Activated B cell treated with CpG ODN at 0.5 μM for 24 hours (primary cell): ENCODE results near the gene GPR87. TPM values are rescaled to one million over a fixed set of nuclear protein-coding genes. Genes with fewer than 3 reads are reported as not detected.

Experiments
- ATAC-seq: fragments of 200-7000 bp; cut with Tn5 transposase; one replicate; pipeline ENCODE4 v1.10.0; 2021; ENCODE audit warnings: low read depth, mild to moderate bottlenecking, moderate library complexity
- CTCF ChIA-PET: fragments of 350-600 bp; sonication (Branson Sonifier 250); formaldehyde crosslinking; loops from one replicate; lab custom pipeline; 2021; ENCODE audit warnings: antibody characterized with exemption; lab: Charles Lee
- POLR2A ChIA-PET: fragments of 350-600 bp; sonication (Branson Sonifier 250); formaldehyde crosslinking; loops from one replicate; lab custom pipeline; 2021; ENCODE audit warnings: antibody characterized with exemption; lab: Charles Lee
- DNase-seq: peaks from one replicate; pipeline ENCODE4 v3.0.0; 2022
- H3K27ac Mint-ChIP-seq: one replicate; pipeline ENCODE4 v1.8.0; 2020; ENCODE audit warnings: mixed read lengths
- H3K27me3 Mint-ChIP-seq: one replicate; pipeline ENCODE4 v1.8.0; 2021; ENCODE audit warnings: mixed read lengths
- H3K36me3 Mint-ChIP-seq: one replicate; pipeline ENCODE4 v1.8.0; 2021; ENCODE audit warnings: low read depth, mixed read lengths
- H3K4me1 Mint-ChIP-seq: one replicate; pipeline ENCODE4 v1.8.0; 2021; ENCODE audit warnings: mixed read lengths
- H3K4me3 Mint-ChIP-seq: one replicate; pipeline ENCODE4 v1.8.0; 2020; ENCODE audit warnings: mild to moderate bottlenecking, mixed read lengths
- H3K9me3 Mint-ChIP-seq: one replicate; pipeline ENCODE4 v1.8.0; 2020; ENCODE audit warnings: mixed read lengths
- CTCF ChIP-seq: fragments of 200-600 bp; IDR thresholded peaks from one replicate; pipeline ENCODE4 v1.8.0; 2022; ENCODE audit warnings: antibody characterized with exemption, mild to moderate bottlenecking
- intact Hi-C: fragments of 100-400 bp; cut with micrococcal nuclease; formaldehyde crosslinking; loops from one replicate; pipeline ENCODE4 v1.15.1; 2024
- total RNA-seq: library from RNA; stranded (reverse); gene quantifications from 2 replicates; pipeline ENCODE4 v1.2.3, GENCODE V29; 2022

GPR87 gene
- total RNA-seq, 1 donor from 2014 or later, result not detected

- TF ChIP-seq CTCF, result no peak
- Mint-ChIP-seq H3K9me3 (no peaks in the 10 kb centered on the region), H3K27ac (no peak overlapping the region), H3K27me3 (no peaks in the 10 kb centered on the region), H3K36me3 (no peaks in the 10 kb centered on the region), H3K4me3 (no peak overlapping the region), H3K4me1 (peaks cover 2% of the 10 kb centered on the region)
- CTCF ChIA-PET, result no interaction called here
- intact Hi-C loops, result no loop called here
- ATAC-seq (no peak), DNase-seq (no peak)
- POLR2A ChIA-PET, result no interaction called here
Observed at GRCh38 chr3:151318991-151319390, 2.4 kb upstream of the GPR87 start.

- no peaks in the 10 kb centered on the region for H3K36me3 Mint-ChIP-seq
- no peak overlapping the region for H3K4me3 Mint-ChIP-seq
- no peak for DNase-seq
- no peak for TF ChIP-seq CTCF
- POLR2A ChIA-PET, result no interaction called here
- peaks cover 2% of the 10 kb centered on the region for H3K4me1 Mint-ChIP-seq
- H3K27ac Mint-ChIP-seq, result no peak overlapping the region
- H3K27me3 Mint-ChIP-seq, result no peaks in the 10 kb centered on the region
- CTCF ChIA-PET, result no interaction called here
- no peaks in the 10 kb centered on the region for H3K9me3 Mint-ChIP-seq
- intact Hi-C loops, result no loop called here
- no peak for ATAC-seq
Observed at GRCh38 chr3:151318313-151318712, 1.7 kb upstream of the GPR87 start.

- ATAC-seq (no peak), DNase-seq (no peak)
- no peak overlapping the region for H3K4me3 Mint-ChIP-seq
- intact Hi-C loops, result no loop called here
- TF ChIP-seq CTCF, result no peak
- H3K27ac Mint-ChIP-seq, result no peak overlapping the region
- ChIA-PET CTCF (no interaction called here), POLR2A (no interaction called here)
- H3K9me3 Mint-ChIP-seq, result no peaks in the 10 kb centered on the region
- H3K27me3 Mint-ChIP-seq, result no peaks in the 10 kb centered on the region
- H3K36me3 Mint-ChIP-seq, result no peaks in the 10 kb centered on the region
- H3K4me1 Mint-ChIP-seq, result no peaks in the 10 kb centered on the region
Observed at GRCh38 chr3:151315846-151316245, 774 bp downstream of the GPR87 start.

GRCh38 chr3:151315136-151315535 lies 1.5 kb downstream of the GPR87 start:
- no peak for TF ChIP-seq CTCF
- Mint-ChIP-seq H3K4me1 (no peaks in the 10 kb centered on the region), H3K4me3 (no peak overlapping the region), H3K36me3 (no peaks in the 10 kb centered on the region), H3K9me3 (no peaks in the 10 kb centered on the region), H3K27me3 (no peaks in the 10 kb centered on the region), H3K27ac (no peak overlapping the region)
- POLR2A ChIA-PET, result no interaction called here
- ATAC-seq, result no peak
- CTCF ChIA-PET, result no interaction called here
- DNase-seq, result no peak
- intact Hi-C loops, result no loop called here

GRCh38 chr3:151314593-151314992 lies 2.0 kb downstream of the GPR87 start:
- Mint-ChIP-seq H3K9me3 (no peaks in the 10 kb centered on the region), H3K4me1 (no peaks in the 10 kb centered on the region), H3K27ac (no peak overlapping the region), H3K36me3 (no peaks in the 10 kb centered on the region), H3K4me3 (no peak overlapping the region), H3K27me3 (no peaks in the 10 kb centered on the region)
- intact Hi-C loops, result no loop called here
- no peak for TF ChIP-seq CTCF
- DNase-seq, result no peak
- no peak for ATAC-seq
- CTCF ChIA-PET, result interaction anchor here (1.5 kb wide), 1 partner anchor 14 kb away, joined by 4 read pairs; no protein-coding TSS in a partner anchor
- POLR2A ChIA-PET, result no interaction called here
